ENCODE measurements around the gene TAOK3. TPM values are rescaled to one million over a fixed set of nuclear protein-coding genes. Genes with fewer than 3 reads are reported as not detected.

TAOK3 gene
- total and polyA plus RNA-seq, 10 of the 15 experiments (the other 5 are each of a cell fraction or from before 2014, with no cell fraction given): 41.3 to 131 (median 57.8) TPM

DNA sequence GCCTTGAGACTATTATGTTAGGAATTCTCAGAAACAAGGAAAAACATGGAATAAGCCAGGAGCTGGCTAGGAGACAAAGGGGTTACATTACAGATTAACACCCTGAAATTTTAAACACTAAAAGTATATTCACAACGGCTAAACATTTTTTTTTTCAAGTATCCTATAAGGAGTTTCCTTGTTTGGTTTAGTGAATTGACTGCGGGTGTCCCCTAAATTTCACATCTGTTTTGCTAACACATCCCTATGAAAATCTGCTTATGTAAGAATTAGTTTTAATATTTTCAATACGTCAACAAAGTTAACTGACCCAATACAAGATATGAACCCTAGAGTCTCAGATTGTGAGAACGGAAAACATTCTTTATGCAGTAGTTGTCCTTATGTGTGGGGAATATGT is 19.0 kb downstream of the TAOK3 start:
- WGBS (ENCODE audit: insufficient coverage, insufficient replicate concordance, low lambda C conversion rate, missing lambda C conversion rate): 96% methylated on average over 4 of the region's 4 CpGs
- Histone ChIP-seq H3K27ac (ENCODE audit: control insufficient read depth, insufficient read depth) (no peak overlapping the region), H3K79me2 (ENCODE audit: control insufficient read depth, insufficient read depth, low read length) (peaks cover 78% of the 10 kb centered on the region), H4K20me1 (ENCODE audit: control insufficient read depth, insufficient read depth) (no peaks in the 10 kb centered on the region), H3K9me3 (replicated peaks; ENCODE audit: control insufficient read depth, insufficient read depth, low read length) (peaks cover 6% of the 10 kb centered on the region), H3K4me1 (ENCODE audit: control insufficient read depth, insufficient read depth, low read length) (peaks cover 6% of the 10 kb centered on the region; the same call in 1 of the 2 replicates), H2AFZ (ENCODE audit: control insufficient read depth, low read depth, low read length) (no peak overlapping the region), H3K4me3 (no peak overlapping the region), H3K36me3 (ENCODE audit: control insufficient read depth in 2 of 2, insufficient read depth in 2 of 2, low read length in 1 of 2) (peaks cover 0 to 4% of the 10 kb centered on the region in 2 experiments; a peak in 1 of 4 replicates), H3K4me2 (ENCODE audit: control insufficient read depth, insufficient read depth) (no peak overlapping the region), H3K9ac (ENCODE audit: control insufficient read depth, insufficient read depth, low read length) (no peak overlapping the region), H3K27me3 (replicated peaks in 1 of 2; ENCODE audit: control insufficient read depth in 2 of 2, insufficient read depth in 2 of 2, low read length in 1 of 2) (no peaks in the 10 kb centered on the region)
- ChIA-PET SMC1A (ENCODE audit: uncharacterized antibody, unreplicated experiment) (interaction anchor here (0.6 to 8.7 kb wide), 10 partner anchors 8 to 150 kb away, joined by 3 to 125 read pairs (median 4); partner anchors contain the start of genes SUDS3 and TAOK3), RAD21 (ENCODE audit: unreplicated experiment) (interaction anchor here (1.1 to 6.9 kb wide), 4 partner anchors 7 to 42 kb away, joined by 3 to 98 read pairs (median 38); partner anchors contain the start of gene SUDS3), POLR2A (interaction anchor here (0.6 to 2.0 kb wide), 6 partner anchors 9 to 184 kb away, joined by 3 to 8 read pairs (median 6); no protein-coding TSS in a partner anchor), CTCF (interaction anchor here (0.9 to 7.6 kb wide), 5 partner anchors 6 to 171 kb away, joined by 4 to 98 read pairs (median 4); no protein-coding TSS in a partner anchor)
- in situ Hi-C loops (cut with MboI) (no loop called here), intact Hi-C loops (cut with micrococcal nuclease; ENCODE audit: unreplicated experiment) (no loop called here)
- ATAC-seq: no peak
- BruUV-seq (replicated peaks): no TSS peak
- no peak for DNase-seq (ENCODE audit: low read depth, low spot score)
- no peak for FAIRE-seq
- no peak for TF ChIP-seq GATAD2B (conservative IDR thresholded peaks at IDR 0.05; ENCODE audit: low read depth)
- TF ChIP-seq, protein P1, sequence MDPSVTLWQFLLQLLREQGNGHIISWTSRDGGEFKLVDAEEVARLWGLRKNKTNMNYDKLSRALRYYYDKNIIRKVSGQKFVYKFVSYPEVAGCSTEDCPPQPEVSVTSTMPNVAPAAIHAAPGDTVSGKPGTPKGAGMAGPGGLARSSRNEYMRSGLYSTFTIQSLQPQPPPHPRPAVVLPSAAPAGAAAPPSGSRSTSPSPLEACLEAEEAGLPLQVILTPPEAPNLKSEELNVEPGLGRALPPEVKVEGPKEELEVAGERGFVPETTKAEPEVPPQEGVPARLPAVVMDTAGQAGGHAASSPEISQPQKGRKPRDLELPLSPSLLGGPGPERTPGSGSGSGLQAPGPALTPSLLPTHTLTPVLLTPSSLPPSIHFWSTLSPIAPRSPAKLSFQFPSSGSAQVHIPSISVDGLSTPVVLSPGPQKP (IDR thresholded peaks at IDR 0.05; ENCODE audit: low read depth, low read length): no peak
- no peak for TF ChIP-seq ZSCAN29 (IDR thresholded peaks at IDR 0.05)
- TF ChIP-seq, protein P2, sequence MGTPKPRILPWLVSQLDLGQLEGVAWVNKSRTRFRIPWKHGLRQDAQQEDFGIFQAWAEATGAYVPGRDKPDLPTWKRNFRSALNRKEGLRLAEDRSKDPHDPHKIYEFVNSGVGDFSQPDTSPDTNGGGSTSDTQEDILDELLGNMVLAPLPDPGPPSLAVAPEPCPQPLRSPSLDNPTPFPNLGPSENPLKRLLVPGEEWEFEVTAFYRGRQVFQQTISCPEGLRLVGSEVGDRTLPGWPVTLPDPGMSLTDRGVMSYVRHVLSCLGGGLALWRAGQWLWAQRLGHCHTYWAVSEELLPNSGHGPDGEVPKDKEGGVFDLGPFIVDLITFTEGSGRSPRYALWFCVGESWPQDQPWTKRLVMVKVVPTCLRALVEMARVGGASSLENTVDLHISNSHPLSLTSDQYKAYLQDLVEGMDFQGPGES (IDR thresholded peaks at IDR 0.05): no peak
- TF ChIP-seq KAT2A (conservative IDR thresholded peaks at IDR 0.05; ENCODE audit: control insufficient read depth, low read depth, low read length): no peak
- TF ChIP-seq CEBPB (IDR thresholded peaks at IDR 0.05; ENCODE audit: borderline replicate concordance in 1 of 2, low read depth in 2 of 2, low read length in 2 of 2): no peak
- TF ChIP-seq SREBF1 (IDR thresholded peaks at IDR 0.05; ENCODE audit: low read length): no peak
- TF ChIP-seq EZH2 (IDR thresholded peaks at IDR 0.05; ENCODE audit: borderline replicate concordance, control insufficient read depth, low read depth, low read length): no peak
- TF ChIP-seq, protein P3, sequence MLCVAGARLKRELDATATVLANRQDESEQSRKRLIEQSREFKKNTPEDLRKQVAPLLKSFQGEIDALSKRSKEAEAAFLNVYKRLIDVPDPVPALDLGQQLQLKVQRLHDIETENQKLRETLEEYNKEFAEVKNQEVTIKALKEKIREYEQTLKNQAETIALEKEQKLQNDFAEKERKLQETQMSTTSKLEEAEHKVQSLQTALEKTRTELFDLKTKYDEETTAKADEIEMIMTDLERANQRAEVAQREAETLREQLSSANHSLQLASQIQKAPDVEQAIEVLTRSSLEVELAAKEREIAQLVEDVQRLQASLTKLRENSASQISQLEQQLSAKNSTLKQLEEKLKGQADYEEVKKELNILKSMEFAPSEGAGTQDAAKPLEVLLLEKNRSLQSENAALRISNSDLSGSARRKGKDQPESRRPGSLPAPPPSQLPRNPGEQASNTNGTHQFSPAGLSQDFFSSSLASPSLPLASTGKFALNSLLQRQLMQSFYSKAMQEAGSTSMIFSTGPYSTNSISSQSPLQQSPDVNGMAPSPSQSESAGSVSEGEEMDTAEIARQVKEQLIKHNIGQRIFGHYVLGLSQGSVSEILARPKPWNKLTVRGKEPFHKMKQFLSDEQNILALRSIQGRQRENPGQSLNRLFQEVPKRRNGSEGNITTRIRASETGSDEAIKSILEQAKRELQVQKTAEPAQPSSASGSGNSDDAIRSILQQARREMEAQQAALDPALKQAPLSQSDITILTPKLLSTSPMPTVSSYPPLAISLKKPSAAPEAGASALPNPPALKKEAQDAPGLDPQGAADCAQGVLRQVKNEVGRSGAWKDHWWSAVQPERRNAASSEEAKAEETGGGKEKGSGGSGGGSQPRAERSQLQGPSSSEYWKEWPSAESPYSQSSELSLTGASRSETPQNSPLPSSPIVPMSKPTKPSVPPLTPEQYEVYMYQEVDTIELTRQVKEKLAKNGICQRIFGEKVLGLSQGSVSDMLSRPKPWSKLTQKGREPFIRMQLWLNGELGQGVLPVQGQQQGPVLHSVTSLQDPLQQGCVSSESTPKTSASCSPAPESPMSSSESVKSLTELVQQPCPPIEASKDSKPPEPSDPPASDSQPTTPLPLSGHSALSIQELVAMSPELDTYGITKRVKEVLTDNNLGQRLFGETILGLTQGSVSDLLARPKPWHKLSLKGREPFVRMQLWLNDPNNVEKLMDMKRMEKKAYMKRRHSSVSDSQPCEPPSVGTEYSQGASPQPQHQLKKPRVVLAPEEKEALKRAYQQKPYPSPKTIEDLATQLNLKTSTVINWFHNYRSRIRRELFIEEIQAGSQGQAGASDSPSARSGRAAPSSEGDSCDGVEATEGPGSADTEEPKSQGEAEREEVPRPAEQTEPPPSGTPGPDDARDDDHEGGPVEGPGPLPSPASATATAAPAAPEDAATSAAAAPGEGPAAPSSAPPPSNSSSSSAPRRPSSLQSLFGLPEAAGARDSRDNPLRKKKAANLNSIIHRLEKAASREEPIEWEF (IDR thresholded peaks at IDR 0.05; ENCODE audit: insufficient replicate concordance, low read depth, low read length): no peak
- TF ChIP-seq, protein P4, sequence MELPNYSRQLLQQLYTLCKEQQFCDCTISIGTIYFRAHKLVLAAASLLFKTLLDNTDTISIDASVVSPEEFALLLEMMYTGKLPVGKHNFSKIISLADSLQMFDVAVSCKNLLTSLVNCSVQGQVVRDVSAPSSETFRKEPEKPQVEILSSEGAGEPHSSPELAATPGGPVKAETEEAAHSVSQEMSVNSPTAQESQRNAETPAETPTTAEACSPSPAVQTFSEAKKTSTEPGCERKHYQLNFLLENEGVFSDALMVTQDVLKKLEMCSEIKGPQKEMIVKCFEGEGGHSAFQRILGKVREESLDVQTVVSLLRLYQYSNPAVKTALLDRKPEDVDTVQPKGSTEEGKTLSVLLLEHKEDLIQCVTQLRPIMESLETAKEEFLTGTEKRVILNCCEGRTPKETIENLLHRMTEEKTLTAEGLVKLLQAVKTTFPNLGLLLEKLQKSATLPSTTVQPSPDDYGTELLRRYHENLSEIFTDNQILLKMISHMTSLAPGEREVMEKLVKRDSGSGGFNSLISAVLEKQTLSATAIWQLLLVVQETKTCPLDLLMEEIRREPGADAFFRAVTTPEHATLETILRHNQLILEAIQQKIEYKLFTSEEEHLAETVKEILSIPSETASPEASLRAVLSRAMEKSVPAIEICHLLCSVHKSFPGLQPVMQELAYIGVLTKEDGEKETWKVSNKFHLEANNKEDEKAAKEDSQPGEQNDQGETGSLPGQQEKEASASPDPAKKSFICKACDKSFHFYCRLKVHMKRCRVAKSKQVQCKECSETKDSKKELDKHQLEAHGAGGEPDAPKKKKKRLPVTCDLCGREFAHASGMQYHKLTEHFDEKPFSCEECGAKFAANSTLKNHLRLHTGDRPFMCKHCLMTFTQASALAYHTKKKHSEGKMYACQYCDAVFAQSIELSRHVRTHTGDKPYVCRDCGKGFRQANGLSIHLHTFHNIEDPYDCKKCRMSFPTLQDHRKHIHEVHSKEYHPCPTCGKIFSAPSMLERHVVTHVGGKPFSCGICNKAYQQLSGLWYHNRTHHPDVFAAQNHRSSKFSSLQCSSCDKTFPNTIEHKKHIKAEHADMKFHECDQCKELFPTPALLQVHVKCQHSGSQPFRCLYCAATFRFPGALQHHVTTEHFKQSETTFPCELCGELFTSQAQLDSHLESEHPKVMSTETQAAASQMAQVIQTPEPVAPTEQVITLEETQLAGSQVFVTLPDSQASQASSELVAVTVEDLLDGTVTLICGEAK (IDR thresholded peaks at IDR 0.05; ENCODE audit: borderline replicate concordance): no peak
